Inferior parietal cortex (tissue), 1 donor: ENCODE measurements around the gene PWP2.
"Not testable (repeated sequence)": the region's sequence is repeated elsewhere in the genome, so short reads cannot be mapped to it uniquely, and the experiment has no call there.

Experiments
- DNase-seq: peaks from one replicate; pipeline ENCODE4 v3.0.0-alpha.2; 2016; ENCODE audit errors: extremely low spot score

Gene PWP2

GRCh38 chr21:44107026-44107501 is at the start of gene PWP2:
TSS of gene PWP2 (plus strand) at chr21:44107399. CDS start at chr21:44107417, 18 bp downstream.
- not testable (repeated sequence) for DNase-seq

- DNase-seq, result no peak
These were observed 49.1 kb upstream of the PWP2 start for GRCh38 chr21:44057960-44058651.

DNA sequence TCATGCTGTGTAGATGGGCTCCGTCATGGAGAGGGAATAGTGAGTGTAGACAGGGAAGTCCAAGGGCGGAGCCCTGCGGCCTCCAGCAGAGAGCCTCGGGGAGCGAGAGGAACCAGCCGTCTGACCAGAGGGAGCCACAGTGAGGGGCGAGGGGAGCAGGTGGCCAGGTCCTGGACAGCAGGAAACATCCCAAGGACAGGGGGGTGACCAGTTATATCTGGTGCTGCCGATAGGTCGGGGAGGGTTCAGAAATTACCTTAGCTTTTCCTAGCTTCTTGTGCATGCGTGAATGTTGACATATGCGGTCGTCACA is 48.6 kb upstream of the PWP2 start:
- DNase-seq, result no peak

DNA sequence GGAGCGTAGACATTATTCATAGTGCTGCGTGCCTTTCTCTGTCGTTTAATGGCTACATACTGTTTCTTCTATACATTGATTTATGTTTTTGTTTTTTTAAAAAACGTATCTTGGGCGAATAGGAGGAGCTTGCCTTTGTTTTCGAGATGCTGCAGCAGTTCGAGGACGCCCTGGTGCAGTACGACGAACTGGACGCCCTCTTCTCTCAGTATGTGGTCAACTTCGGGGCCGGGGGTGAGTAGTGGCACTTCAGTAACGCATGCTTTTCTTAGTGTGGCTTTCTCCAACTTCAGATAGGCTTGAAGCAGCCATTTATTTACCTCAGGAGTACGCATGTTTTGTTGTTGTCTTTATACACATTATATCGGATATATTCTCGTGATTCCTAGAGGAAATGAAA is 48.2 kb upstream of the PWP2 start:
- no peak for DNase-seq

- DNase-seq, result no peak
These were observed 47.5 kb upstream of the PWP2 start for GRCh38 chr21:44059710-44060109.

DNA sequence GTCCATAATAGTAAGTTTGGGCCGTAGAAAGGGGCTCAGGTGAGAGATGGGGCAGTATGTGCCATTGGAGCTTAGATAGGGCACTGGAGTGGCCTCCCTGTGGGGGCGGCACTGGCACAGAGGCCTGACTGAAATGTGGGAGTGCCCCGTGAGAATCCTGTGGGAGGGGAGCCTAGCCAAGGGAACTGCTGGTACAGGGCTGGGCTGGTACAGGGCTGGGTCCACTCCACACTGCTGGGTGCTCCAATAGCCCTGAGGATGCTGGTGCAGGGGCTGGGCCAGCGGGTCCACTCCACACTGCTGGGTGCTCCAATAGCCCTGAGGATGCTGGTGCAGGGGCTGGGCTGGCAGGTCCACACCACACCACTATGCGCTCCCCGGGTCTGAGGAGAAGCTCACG is 44.8 kb upstream of the PWP2 start:
- DNase-seq, result no peak

GRCh38 chr21:44063151-44063912 is 43.9 kb upstream of the PWP2 start:
- DNase-seq, result no peak

- DNase-seq, result no peak
These were observed 42.3 kb upstream of the PWP2 start for GRCh38 chr21:44064852-44065403.

- DNase-seq, result no peak
These were observed 41.8 kb upstream of the PWP2 start for GRCh38 chr21:44065428-44065827.

DNA sequence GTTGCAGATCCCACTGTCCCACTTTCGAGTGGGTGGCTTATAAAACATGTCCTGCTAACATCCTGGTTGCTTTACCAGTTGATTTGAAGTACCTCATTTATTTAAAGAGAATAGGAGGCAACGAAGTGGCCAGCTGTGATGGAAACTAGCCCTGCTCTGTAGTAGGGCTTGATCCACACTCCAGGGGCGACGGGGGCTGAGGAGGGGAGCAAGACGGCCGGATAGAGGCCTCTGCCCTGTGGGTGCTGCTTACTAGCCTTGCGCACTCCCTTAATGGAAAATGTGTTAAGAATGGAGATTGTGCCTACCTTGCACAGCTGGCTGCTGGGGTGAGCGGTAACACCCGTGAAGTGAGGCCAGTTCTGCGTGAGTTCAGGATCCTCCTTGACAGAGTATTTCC is 41.1 kb upstream of the PWP2 start:
- no peak for DNase-seq

DNA sequence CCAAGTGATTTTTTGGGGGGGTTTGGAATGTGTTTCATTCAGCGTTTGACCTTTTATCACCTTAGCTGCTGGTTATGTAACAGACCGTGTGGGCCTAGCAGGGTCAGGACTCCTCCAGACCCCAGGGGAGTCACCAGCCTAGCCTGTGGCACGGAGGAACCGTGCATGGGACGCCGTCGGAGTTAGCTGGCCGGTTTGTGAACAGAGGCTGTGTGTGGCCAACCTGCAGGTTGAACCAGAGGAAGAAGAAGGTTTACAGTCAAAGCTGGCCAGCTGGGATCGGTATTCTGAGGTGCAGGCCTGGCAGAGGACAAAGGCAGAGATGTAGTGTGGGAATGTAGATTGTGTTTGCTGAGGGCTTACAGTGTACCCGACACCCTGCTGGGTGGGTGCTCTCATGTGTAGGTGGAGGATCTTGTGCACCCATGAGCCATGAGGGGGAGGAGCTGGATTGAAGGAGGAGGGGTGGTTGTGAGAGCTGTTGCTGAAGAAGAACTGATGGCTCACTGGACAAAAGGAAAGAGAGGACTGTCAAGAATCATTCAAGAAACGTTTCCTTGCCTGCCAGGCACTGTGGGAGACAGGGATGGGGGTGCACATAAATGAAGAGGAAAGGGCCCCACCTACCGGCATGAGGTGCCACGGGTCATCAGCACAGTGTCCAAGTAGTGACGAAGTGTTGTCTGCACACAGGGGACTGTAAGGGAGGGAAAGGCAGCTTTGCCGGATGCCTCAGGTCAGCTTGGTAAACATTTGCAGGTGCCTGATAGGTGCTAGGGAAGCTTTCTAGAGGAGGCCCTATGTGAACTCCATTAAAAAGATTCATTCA is 40.0 kb upstream of the PWP2 start:
- no peak for DNase-seq

- DNase-seq, result no peak
These were observed 36.8 kb upstream of the PWP2 start for GRCh38 chr21:44070391-44070790.

GRCh38 chr21:44071359-44072104 is 35.7 kb upstream of the PWP2 start:
- no peak for DNase-seq

- no peak for DNase-seq
These were observed 35.1 kb upstream of the PWP2 start for GRCh38 chr21:44072111-44072510.

GRCh38 chr21:44074315-44074958 is 32.8 kb upstream of the PWP2 start:
- DNase-seq, result no peak

DNA sequence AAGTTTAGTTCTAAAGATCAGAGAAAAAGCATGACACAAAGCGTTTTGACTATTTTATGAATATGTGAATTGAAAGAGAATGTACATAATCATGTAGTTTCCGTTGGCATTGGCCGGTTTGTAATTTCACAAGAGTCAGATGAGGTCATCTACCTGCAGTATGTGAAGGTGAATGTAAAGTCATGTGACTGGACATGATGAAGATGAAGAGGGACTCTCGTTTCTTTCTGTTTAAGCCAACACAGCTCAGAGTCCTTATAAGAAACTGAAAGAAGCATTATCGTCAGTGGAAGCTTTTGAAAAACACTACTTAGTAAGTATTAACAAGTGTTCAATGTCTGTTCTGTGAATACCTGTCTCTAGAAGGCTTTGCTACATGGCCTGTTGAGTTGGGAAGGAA is 30.9 kb upstream of the PWP2 start:
- DNase-seq, result no peak

DNA sequence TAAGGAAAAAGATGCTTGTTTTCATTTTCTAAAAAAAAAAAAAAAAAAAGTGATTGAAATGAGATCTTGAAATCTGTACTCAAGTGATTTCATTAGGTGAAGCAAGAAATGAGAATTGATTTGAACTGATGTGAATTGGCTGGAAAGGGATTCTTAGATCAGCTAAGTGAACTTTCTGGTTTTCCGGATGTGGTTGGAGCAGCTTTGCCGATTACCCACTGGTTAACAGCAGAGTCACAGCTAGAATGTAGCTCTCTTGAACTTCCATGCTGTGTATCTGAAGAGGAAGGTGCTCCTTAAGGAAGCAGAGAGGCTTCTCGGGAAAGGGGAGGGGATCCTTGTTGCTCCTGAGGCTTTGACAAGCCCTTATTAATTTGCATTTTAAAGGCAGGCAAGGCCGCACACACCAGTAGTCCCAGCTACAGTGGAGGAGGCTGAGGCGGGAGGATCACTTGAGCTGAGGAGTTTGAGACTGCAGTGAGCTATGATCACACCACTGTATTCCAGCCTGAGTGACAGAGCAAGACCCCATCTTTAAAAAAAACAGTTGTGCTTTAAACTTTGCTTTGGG is 28.7 kb upstream of the PWP2 start:
- DNase-seq, result no peak

DNA sequence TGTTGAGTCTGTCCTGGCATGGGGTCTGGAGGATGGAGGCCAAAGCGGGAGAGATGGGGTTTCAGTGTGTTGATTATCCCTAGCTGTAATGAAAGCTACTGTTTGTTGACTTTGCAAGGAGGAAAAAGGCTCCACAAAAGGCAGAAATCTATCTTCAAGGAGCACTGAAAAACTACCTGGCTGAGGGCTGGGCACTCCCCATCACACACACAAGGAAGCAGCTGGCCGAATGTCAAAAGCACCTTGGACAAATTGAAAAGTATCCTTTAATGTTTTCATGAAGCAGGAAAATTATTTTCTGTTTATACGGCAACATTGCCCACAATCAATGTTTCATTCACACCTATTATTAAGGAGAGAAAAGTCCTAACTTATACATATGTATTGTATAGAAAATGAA is 27.8 kb upstream of the PWP2 start:
- DNase-seq, result no peak

GRCh38 chr21:44079846-44080245 is 27.4 kb upstream of the PWP2 start:
- DNase-seq, result no peak

DNA sequence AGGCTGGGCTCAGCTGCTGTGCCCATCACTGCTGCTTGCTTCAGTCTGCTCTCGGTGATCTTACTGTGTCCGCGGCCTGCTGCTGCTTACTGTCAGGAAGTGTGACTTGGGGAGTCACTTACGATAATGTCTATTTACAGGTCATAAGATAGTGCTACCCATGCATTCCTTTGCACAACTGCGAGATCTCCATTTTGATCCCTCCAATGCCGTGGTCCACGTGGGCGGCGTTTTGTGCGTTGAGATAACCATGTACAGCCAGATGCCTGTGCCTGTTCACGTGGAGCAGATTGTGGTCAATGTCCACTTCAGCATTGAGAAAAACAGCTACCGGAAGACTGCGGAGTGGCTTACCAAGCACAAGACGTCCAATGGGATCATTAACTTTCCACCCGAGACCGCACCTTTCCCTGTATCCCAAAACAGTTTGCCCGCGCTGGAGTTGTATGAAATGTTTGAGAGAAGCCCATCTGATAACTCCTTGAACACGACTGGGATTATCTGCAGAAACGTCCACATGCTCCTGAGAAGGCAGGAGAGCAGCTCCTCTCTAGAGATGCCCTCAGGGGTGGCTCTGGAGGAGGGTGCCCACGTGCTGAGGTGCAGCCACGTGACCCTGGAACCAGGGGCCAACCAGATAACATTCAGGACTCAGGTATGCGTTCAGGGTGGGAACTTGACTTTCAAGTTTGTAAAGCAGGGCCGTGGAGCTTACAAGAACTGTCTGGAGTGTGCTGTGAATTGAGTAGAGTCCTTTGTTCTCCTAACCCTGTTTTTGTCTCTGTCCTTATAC is 24.4 kb upstream of the PWP2 start:
- DNase-seq, result no peak
